Measurements from ENCODE around the gene OR2T12. TPM values are rescaled to one million over a fixed set of nuclear protein-coding genes. Genes with fewer than 3 reads are reported as not detected.
"Not testable (repeated sequence)": the region's sequence is repeated elsewhere in the genome, so short reads cannot be mapped to it uniquely, and the experiment has no call there.

The OR2T12 gene
- total RNA-seq = not detected

GRCh38 chr1:248303324-248303723, at the start of gene OR2T12:
Gene OR2T12, minus strand, starts transcription at chr1:248303424. Its CDS starts 7,846 bp downstream, at chr1:248295578.
- no peak within 1 kb of the TSS for H3K4me3 ChIP-seq
- ATAC-seq (ENCODE audit: insufficient number of reproducible peaks, low FRiP score, low read depth) = no peak
- H3K36me3 ChIP-seq = no peaks in the 10 kb centered on the region
- no peaks in the 10 kb centered on the region for H3K27me3 ChIP-seq (replicated peaks; ENCODE audit: insufficient read depth)
- no peak for TF ChIP-seq CTCF (IDR thresholded peaks at IDR 0.05)
- no peak within 1 kb of the TSS for H3K27ac ChIP-seq
- no peaks in the 10 kb centered on the region for H3K9me3 ChIP-seq
- no peaks in the 10 kb centered on the region for H3K4me1 ChIP-seq (ENCODE audit: control insufficient read depth in 1 of 2, low read depth in 2 of 2)
- no peak for DNase-seq (ENCODE audit: low spot score)

- Histone ChIP-seq H3K36me3 (no peaks in the 10 kb centered on the region), H3K27ac (no peak within 1 kb of the TSS), H3K27me3 (replicated peaks; ENCODE audit: insufficient read depth) (no peaks in the 10 kb centered on the region), H3K9me3 (no peaks in the 10 kb centered on the region), H3K4me3 (no peak within 1 kb of the TSS), H3K4me1 (ENCODE audit: control insufficient read depth in 1 of 2, low read depth in 2 of 2) (no peaks in the 10 kb centered on the region)
- no peak for TF ChIP-seq CTCF (IDR thresholded peaks at IDR 0.05)
- ATAC-seq (ENCODE audit: insufficient number of reproducible peaks, low FRiP score, low read depth) = no peak
- no peak for DNase-seq (ENCODE audit: low spot score)
Observed at GRCh38 chr1:248348475-248348874, 45.3 kb upstream of the OR2T12 start, which contains the start of gene OR14C36. Gene OR14C36, plus strand, starts transcription at chr1:248348775. Its CDS starts 0 bp downstream, at chr1:248348775.

- Histone ChIP-seq H3K27ac (no peak overlapping the region), H3K36me3 (no peaks in the 10 kb centered on the region), H3K4me1 (ENCODE audit: control insufficient read depth in 1 of 2, low read depth in 2 of 2) (no peaks in the 10 kb centered on the region), H3K27me3 (replicated peaks; ENCODE audit: insufficient read depth) (no peaks in the 10 kb centered on the region), H3K4me3 (no peak overlapping the region), H3K9me3 (no peaks in the 10 kb centered on the region)
- ATAC-seq (ENCODE audit: insufficient number of reproducible peaks, low FRiP score, low read depth) (no peak), DNase-seq (ENCODE audit: low spot score) (no peak)
- TF ChIP-seq CTCF (IDR thresholded peaks at IDR 0.05) = no peak
Observed at GRCh38 chr1:248343451-248343850, 40.2 kb upstream of the OR2T12 start.

- Histone ChIP-seq H3K4me3 (no peak within 1 kb of the TSS), H3K36me3 (no peaks in the 10 kb centered on the region), H3K27me3 (replicated peaks; ENCODE audit: insufficient read depth) (no peaks in the 10 kb centered on the region), H3K27ac (no peak within 1 kb of the TSS), H3K4me1 (ENCODE audit: control insufficient read depth in 1 of 2, low read depth in 2 of 2) (no peaks in the 10 kb centered on the region), H3K9me3 (no peaks in the 10 kb centered on the region)
- ATAC-seq (ENCODE audit: insufficient number of reproducible peaks, low FRiP score, low read depth) (no peak), DNase-seq (ENCODE audit: low spot score) (no peak)
- no peak for TF ChIP-seq CTCF (IDR thresholded peaks at IDR 0.05)
Observed at GRCh38 chr1:248324468-248324867, 21.2 kb upstream of the OR2T12 start, which contains the start of gene OR2M7. Gene OR2M7, minus strand, starts transcription at chr1:248324568. Its CDS starts 0 bp downstream, at chr1:248324568.

GRCh38 chr1:248316796-248317195, 13.6 kb upstream of the OR2T12 start:
- DNase-seq (ENCODE audit: low spot score) = no peak
- H3K27ac ChIP-seq = no peak overlapping the region
- no peaks in the 10 kb centered on the region for H3K36me3 ChIP-seq
- H3K4me3 ChIP-seq = no peak overlapping the region
- ATAC-seq (ENCODE audit: insufficient number of reproducible peaks, low FRiP score, low read depth) = no peak
- no peaks in the 10 kb centered on the region for H3K9me3 ChIP-seq
- TF ChIP-seq CTCF (IDR thresholded peaks at IDR 0.05) = no peak
- no peaks in the 10 kb centered on the region for H3K4me1 ChIP-seq (ENCODE audit: control insufficient read depth in 1 of 2, low read depth in 2 of 2)
- no peaks in the 10 kb centered on the region for H3K27me3 ChIP-seq (replicated peaks; ENCODE audit: insufficient read depth)

- not testable (repeated sequence) for H3K27ac ChIP-seq; H3K36me3 ChIP-seq; H3K4me3 ChIP-seq; DNase-seq (ENCODE audit: low spot score); H3K27me3 ChIP-seq (replicated peaks; ENCODE audit: insufficient read depth); H3K9me3 ChIP-seq; H3K4me1 ChIP-seq (ENCODE audit: control insufficient read depth in 1 of 2, low read depth in 2 of 2); ATAC-seq (ENCODE audit: insufficient number of reproducible peaks, low FRiP score, low read depth)
Observed at GRCh38 chr1:248306740-248307139, 3.5 kb upstream of the OR2T12 start.

Data from thoracic aorta (tissue), 2 donors.